ENCODE measurements around the gene ZBTB49.

Gene ZBTB49

DNA sequence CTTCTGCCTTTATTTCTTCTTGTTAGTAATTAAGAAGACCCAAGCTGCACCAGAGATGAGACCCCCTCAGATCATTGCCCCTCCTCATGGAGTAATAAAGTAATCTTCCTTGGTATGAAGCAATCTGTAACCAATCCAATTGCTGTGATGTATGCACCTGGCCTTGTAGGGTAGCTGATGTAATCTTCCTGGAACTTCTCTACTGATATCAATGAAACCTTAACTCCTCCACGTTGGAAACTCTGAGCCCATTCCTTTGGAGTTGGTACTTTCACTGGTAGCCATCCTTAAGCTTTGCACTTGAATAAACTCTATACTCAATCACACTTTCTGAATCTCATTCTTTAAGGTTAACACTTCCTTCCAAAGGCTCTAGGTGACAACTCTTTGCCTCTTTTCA lies 65.3 kb downstream of the ZBTB49 start:
- no peak overlapping the region for H3K4me3 ChIP-seq (ENCODE audit: low read depth, low read length)

DNA sequence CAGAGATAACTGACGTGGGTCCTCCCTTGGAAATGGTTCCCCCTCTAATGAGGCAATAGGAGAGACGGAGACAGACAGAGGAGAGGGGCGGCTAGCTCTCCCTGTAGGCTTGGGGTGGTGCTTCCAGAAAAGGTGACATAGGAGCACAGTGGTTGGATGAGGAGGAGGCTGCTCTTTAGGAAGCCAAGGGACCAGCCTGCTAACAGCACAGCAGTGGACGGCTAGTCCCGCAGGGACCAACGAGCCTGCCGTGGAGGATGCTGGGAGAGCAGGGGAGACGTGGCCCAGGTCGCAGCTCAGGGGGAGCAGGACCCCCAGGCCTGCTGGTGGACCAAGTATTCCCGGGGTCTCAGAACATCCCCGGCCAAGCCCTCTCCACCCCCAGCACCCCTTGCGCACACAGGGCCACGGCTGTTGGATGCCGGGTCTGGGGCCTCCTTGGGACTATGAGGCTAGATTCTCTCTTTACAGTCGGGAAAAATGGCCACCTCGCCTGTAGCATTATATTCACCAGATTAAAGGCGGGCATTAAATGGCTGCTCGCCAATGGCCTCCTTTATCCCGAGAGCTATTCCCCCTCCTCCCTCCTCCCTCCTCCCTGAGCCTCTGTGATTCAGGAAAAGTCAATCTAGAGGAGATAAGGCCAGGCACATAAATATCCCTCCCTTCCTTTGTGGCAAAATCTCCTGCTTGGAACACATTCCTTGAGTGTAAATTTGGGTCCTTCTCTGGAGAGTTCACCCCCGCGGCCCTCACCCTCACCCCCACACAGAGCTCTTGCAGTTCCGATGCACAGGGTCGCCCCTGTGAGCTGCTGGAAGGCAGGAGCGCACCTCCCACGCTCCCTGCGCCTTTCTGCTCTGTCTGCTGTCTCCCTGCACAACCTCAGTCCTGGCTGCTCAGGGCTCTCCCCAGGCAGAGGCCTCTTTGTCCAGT lies 66.3 kb downstream of the ZBTB49 start:
- H3K4me3 ChIP-seq (ENCODE audit: low read depth, low read length) = no peak overlapping the region

- no peak overlapping the region for H3K4me3 ChIP-seq (ENCODE audit: low read depth, low read length)
Observed at GRCh38 chr4:4358093-4358854, 68.2 kb downstream of the ZBTB49 start.

DNA sequence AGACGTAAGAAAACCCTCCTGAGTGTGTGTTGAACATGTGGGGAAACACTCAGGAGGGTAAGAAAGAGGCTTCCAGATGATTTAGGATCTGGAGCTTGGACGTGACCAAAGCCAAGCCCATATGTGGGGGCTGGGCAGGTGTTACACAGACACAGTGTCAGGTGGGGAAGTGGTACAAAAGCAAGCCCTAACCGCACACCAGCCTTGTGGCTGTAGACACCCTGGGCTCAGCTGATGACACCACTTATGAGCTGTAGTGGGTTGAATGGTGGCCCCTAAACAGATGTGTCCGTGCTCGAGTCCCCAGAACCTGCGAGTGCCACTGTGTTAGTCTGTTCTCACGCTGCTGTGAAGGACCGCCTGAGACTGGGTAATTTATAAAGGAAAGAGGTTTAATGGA lies 71.8 kb downstream of the ZBTB49 start:
- no peak overlapping the region for H3K4me3 ChIP-seq (ENCODE audit: low read depth, low read length)

GRCh38 chr4:4362991-4363697 lies 73.1 kb downstream of the ZBTB49 start:
- H3K4me3 ChIP-seq (ENCODE audit: low read depth, low read length) = no peak overlapping the region

DNA sequence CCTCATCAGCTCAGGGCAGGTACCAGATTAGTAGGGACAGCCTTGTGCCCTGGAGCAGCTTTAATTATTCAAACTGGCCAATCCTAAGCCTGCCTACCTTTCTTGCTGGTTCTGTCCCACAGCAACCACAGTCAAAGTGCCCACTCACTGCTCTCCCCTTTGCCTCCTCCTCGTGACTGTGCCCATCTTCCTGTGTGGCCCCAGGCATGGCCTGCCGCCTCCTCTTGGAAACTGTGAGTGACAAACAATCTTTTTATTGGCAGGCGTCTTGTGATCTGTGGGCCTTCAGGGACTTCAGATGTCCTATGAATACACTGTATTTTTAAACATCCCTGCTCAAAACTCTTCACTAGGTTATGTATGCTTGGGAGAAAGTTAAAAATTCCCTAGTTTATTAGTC lies 74.0 kb downstream of the ZBTB49 start:
- no peak overlapping the region for H3K4me3 ChIP-seq (ENCODE audit: low read depth, low read length)

GRCh38 chr4:4364486-4365208 lies 74.6 kb downstream of the ZBTB49 start:
- no peak overlapping the region for H3K4me3 ChIP-seq (ENCODE audit: low read depth, low read length)

GRCh38 chr4:4368809-4369580 lies 78.9 kb downstream of the ZBTB49 start:
- no peak overlapping the region for H3K4me3 ChIP-seq (ENCODE audit: low read depth, low read length)
